Stimulated activated naive CD4-positive, alpha-beta T cell treated with Interleukin-2 at 50 U/mL for 16 hours (primary cell): ENCODE results near the gene NEURL1B.
"Not testable (repeated sequence)": the region's sequence is repeated elsewhere in the genome, so short reads cannot be mapped to it uniquely, and the experiment has no call there.

Source experiments
- DNase-seq: peaks from one replicate; lab custom pipeline; 2025; lab: John Stamatoyannopoulos, UW

The NEURL1B gene

DNA sequence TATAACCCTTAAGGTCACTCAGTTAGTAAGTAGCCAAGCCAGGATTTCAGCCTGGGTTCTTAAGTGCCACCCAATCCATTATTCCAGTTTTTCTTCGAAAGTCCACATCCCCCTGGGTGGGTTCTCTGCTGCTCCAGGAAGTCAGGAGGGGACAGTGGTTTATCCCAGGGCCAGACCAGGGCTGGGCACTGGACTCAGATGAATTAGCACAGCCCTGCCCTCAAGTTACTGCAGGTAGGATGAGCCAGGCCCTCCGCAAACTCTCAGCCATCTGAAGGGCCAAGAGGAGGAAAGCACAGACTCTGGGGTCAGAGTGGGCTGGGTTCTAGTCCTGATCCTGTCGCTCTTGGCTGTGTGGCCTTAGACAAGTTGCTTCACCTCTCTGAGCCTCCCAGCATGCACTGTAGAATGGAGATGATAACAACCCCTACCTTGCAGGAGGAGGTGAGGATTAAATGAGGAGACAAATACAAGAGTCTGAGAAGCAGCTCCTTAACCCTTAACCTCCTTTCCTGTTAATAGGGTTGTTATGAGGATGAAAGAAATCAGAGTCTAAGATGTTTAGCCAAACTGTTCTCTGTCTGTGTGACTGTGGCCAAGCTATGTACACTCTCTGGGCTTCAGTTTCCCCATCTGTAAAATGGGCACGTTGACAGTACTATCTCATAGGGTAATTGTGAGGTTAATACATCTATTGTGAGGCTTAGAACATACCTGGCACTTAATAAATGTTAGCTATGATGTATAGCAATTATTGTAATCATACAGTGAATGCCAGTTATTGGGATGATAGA is 6.8 kb upstream of the NEURL1B start:
- no peak for DNase-seq

DNA sequence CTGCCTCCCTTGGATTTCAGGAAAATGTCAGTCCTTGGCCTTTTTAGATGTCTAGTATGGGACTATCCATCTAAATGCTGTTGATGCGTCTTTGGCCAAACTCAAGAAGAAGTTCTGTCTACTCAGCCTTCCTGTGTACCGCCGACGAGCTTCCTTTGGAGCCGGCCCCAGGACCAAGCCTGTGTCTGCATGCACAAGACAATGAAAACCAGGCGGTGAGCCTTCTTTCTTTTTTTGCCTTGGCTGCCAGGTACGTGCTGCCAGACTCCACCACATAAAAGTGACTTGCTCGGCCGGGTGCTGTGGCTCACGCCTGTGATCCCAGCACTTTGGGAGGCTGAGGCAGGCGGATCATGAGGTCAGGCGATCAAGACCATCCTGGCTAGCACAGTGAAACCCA is 6.0 kb upstream of the NEURL1B start:
- DNase-seq: no peak

DNA sequence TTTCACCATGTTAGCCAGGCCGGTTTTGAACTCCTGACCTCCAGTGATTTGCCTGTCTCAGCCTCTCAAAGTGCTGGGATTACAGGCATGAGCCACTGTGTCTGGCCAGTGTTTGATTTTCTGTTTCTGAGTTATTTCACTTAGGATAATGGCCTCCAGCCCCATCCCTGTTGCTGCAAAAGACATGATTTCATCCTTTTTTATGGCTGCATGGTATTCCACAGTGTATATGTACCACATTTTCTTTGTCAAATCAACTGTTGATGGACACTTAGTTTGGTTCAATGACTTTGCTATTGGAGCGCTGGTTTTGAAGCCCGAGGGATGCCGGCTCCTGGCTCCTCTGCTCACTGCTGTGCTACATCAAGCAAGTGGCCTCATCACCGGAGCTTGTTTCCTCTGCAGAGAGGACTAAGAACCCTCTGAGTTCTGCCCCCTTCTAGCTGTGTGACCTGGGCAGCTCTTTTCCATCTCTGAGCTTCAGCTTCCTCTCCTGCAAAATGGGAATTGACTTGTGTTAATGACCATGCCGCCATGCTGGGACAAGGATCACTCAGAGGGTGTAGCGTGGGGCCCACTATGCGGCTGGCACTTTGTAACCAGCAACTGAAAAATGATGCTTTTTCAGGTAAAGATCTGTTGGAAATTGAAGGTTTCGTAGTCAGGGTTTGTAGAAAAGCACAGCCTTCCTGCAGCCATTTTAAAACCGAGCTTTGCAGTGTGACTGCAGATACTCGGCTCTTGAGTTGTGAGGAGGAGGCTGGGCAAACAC is 4.6 kb upstream of the NEURL1B start:
- no peak for DNase-seq

DNA sequence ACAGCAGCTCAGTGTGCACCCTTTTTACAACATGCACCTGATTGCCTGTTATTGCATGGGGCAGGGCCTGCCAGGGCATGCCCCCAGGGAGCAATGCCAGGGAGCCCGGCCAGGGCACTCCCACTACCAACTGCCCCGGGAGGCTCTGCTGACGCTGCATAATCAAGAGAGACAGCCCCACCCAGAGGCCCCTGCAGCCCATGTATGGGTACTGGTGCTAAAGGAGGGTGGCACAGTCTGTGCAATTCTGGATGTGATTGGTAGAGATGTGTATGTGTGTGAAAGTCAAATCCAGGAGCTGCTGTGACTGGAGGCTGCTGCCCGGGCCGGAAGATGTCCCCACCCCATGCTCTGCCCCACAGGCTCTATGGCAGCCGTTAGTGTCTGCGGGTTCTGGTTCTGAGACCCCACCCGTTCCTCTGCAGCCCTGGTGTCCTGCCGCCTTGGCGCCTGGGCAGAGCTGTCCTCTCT is 3.9 kb upstream of the NEURL1B start:
- no peak for DNase-seq

DNA sequence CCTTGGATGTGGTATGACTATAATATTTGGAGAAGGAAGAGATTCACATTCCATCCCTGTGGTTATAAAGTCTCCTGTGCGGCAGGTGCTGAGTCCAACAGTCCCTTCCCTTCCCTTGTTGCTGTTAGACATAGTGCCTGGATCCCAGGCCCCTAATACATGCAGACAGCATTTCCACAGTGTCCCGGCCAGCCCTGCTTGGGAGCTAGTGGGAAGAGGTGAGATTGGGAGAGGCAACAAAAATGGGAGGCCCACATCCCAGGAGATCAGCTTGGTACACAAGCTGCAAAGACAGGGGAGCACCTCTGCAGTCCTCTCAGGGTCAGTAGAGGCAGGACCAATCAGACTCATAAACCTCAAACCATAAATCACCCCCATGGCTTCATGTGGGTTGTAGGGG is 3.3 kb upstream of the NEURL1B start:
- DNase-seq: no peak

DNA sequence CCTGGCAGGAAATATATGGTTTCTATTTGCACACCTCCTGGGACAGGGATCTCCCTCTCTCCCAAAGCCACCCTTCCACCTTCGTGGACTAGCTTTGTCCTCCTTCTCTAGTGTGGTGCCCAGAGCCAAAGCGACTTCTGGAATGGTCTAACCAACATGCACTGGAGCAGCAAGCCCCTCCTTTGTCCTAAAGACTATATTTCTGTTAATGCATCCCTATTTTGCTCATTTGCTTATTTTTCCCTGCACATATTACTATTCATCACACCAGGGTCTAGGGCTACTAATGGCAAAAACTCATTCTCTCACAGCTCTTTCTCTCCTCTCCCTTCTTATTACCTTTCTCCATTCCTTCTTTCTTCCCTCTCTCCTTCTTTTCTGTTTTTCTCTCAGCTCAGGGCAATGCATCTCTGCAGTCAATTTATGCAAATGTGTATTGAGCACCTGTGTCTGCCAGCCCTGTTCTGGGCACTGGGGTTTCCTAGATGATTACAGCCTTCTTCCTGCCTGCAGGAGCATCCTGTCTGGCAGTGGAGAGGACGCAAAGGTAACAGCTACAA is 2.8 kb upstream of the NEURL1B start:
- DNase-seq: no peak

DNA sequence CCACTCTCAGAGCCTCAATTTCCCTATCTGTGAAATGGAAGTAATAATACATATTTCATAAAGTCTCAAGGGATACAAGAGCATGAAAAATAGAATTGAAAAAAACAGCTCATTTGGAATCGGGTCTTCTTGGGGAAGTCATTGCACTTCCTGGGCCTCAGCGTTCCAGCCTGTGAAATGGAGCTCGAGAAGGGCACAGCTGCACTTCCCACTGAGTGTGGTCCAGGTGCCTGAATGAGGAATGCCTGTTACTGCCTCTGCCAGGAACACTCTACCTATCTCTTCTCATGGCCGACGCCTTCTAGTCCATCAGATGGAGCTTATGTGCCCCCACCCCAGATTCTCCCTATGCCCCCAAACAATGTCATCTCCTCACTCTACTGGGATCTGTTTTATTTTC is 924 bp upstream of the NEURL1B start:
- no peak for DNase-seq

DNA sequence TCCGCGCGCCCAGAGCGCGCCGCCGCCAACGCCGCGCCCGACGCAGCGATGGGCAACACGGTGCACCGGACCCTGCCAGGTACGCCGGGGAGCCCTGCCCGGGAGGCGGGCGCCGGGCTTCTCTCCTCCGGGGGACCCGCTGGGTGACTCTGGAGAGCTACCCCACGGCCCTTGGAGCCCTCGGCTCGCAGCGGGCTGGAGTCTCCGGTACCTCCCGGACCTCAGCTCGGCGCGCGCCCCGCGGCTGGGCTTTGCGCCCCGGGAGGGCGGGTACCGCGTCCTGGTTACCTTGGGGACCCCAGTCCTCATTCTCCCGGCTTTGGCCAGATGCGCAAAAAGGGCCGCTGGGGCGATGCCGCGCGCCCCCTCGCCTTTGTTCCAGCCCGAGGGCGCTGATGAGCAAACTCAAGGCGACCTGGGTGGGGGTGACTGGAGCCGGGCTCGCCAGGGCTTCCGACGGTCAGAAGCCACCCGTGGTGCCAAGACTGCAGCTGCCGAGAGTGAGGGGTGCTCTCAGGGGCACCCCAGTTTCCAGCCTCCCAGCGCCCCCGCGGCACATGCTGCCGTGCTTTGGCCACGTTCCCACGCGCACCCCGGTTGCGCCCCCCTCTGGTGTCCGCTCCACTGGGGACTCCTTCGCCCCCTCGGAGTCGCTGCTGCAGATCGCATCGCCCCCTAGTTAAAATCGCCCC is 442 bp downstream of the NEURL1B start:
- no peak for DNase-seq

DNA sequence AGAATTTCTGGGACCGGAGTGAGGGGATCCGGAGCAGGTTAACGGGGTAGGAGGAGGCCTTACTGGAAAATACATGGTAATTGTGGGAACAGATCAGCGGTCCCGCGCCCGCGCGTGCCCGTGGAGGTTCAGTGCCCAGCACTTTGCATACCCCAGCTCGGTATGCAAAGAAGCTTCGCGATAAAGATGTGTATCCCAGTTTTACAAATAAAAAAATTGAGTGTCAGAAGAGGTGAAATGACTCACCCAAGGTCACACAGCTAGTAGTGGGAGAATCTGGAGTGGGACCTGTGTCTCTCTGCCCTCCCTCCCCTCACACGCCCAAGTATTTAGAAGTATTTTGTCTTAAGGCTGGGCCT is 967 bp downstream of the NEURL1B start:
- DNase-seq: no peak

DNA sequence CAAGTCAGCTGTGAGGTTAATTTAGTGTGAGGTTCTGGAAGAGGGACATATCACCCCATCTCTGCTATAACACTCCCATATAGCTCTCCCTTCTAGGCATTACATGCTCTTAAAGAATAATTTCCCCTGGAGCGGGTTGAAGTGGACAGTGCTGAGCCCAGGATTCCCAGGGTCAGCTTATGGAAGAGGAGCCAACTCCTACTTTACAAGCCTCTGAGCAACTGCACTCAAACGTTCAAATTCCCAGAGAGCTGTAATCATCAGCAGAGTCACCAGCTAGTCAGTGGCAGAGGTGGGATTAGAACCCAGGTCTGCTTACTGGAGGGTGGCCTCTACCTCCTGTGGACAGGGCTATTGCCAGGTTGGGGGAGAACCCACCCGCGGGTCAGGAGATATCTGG is 1.4 kb downstream of the NEURL1B start:
- no peak for DNase-seq

DNA sequence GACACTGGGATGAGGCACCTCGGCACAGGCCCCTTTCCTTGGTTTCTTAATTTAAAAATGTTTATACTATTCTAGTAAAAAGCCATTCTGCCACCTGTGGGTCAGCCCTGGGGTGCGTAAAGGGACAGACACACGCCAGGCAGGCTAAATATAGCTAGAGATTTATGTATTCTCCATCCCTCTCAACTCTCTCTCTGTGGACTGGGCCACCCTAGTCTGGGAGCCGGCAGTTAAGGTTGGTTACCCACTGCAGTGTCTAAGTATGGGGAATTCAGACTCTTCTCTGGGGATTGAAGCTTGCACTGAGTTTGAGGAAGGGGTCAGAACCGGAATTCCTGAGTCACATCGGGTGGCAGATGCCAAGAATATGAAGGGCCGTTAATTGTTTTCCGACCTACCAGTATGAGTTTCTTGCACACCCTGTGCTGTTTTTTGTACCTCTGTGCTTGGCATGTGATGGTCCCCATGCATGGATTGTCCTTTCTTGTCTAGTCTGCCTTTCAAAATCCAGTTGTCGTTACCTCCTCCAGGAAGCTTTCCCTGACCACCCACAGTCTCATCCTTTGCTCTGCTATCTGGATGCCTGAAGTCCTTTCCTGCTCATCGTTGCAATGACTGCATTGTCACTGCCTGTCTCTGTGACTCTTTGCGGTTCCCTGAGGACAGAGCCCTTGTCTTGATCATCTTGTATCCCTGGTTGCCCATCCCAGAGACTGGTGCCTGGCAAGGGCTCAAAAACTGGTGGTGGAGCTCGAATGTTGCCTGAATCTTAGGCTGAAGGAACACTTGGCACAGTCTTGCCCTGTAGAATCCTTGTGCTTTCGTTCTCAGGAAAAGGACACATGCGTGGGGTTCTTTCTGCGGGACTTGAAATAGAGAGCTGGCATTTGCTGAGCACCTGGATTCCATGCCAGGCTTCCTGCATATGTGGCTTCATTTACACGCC is 2.1 kb downstream of the NEURL1B start:
- no peak for DNase-seq

DNA sequence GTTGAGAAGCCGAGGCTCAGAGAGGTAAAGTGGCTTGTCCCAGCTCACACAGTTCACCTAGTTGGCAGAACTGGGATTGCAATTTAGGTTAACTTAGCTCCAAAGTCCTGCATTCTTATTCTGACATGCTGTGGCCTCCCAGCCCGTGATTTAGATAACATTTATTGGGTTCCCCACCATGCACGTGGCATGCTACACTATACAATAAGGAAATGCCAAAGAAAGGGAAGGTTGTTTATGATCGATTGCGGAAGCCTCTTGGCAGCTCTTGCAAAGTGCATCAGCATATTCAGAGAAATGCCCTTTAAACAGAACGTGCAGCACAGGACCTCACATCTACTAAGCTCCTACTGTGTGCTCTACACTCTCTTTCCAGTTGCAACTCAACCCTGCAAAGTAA is 3.2 kb downstream of the NEURL1B start:
- DNase-seq: no peak

DNA sequence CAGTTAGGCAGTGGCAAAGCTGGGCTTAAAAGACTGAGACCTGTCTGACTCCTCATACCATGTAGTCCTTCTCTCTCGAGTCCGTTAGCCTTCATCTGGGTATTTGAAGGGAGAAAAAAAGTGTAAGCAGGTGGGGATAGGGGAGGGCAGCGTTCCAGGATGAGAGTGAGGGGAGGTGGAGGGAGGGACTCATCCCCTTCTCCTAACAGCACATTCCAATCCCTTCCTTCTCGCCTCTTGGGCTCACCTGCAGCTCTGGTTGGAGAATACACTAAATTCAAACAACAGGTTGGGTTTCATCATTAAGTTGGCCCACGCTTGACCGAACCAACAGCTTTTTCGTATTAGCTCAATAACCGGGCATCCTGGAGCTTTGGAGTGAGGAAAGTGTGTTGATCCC is 3.6 kb downstream of the NEURL1B start:
- DNase-seq: no peak

DNA sequence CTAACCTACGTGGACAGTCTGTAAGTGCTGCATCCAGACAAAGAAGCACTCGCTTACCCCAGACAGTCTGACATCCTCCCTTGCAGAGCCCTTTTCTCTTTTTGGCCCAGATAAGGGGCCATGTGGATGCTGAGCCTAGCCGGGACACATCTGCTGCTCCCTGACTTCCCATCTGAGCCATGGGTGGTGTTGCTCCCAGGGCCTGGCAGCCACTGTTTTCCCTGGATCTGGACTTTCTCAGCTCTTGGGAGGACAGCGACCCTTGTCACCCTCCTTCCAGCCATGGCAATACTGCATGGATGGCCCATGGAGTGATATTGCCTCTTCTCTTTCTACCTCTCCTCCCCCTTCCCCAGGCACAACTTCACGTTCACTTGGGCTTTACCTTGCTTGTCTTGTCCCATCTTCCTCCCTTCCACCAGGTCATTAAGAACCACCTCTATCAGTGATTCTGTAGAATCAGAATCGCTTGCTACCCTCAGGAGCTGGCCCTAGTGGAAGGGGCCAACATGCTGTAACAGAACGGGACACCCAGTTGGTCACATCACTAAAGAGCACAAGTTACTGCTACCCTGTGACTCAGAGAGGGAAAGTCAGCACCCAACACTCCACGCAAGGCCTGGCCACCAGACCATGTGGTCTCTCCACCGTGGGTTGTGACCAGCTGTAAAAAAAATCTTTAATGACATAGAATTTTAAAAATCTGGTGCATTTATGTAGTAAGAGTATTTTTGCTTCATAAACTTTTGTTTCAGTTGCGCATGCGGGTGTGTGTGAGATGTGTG is 4.4 kb downstream of the NEURL1B start:
- no peak for DNase-seq

DNA sequence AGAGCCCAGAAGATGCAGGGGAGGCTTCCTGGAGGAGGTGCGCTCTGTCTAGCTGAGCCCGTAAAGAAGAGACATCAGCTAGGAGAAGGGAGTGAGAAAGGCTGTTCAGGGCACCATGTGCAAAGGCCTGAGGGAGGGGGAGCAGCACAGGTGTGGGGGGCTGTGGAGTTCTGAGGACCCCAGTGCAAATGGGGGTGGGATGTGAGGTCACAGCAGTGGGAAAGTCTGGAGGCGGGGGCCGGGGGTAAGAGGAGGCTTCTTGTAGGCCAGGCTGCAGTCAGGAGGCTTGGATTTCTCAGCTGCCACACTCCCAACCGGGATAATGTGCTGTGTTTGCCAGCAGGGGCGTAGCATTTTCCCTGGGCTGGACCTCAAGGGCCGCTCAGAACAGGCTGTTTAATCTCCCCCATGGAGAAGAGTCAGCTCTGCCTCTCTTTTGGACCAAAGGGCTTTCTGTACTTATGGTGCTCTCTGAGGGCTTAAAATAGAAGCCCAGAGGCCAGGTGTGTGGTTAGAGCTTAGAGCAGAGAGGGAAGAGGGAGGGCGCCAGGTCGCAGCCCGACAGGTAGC is 5.7 kb downstream of the NEURL1B start:
- DNase-seq: no peak

DNA sequence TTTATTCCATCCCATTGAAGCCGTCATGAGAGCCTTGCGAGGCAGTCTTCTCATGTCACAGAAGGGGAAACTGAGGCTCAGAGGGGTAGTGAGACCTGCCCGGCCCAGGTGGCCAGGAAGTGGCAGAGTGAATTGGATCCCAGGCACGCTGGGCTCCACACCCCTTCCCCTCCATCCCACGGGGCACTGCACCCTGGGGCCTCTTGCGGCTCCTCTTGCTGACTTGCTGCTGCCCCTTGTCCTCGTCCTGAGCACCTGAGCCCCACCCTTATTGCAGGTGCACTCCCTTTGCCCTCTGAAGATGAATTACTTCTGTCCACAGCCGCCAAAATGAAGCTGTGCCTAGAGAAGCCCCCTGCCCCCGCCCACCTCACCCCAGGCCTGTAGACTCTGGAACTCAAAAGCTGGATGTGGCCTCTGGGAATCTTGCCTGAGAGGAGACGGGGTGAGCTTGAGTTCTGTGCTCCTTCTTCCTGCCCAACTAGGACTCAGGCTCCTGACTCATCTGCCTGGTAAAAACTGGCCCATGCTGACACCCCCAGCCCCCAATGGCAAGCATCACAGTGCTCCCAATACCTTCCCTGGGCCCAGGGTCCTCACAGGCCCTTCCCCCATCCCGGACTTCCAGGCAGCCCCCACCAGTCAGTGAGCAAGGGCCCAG is 6.4 kb downstream of the NEURL1B start:
- no peak for DNase-seq

DNA sequence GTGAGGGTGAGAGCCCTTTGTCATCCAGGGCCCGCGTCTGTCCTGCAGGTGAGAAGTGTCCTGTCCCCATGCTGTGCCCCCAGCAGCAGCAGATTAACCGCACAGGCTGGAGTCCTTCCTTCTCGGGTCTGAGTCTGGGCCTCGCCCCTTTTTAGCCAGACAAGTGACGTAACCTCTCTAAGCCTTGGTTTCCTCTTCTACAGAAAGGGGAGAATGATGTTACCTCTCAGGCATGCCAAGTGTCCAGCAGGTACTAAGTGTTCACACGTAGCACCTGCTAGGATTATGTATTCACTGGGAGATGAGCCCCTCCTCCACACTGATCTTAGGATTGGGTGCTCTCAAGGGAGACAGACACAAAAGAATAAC is 6.9 kb downstream of the NEURL1B start:
- no peak for DNase-seq

DNA sequence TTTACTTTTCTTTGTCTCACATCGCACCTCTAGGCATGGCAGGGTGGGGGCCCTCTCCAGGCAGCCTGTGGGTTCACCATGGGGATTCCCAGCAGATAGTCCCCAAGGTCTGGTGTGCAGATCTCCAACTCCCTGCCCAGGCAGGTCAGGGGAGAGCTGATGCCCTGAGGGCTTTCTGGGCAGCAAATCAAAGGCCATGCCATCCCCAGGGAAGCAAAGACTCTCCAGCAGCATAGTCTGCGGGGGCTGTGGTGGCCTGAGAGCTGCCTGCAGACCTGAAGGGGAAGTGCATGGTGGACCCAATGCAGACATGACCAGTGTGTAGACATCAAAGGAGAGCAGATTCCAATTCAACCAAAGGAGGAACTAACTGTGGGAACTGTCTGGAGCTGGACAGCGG is 7.7 kb downstream of the NEURL1B start:
- no peak for DNase-seq

DNA sequence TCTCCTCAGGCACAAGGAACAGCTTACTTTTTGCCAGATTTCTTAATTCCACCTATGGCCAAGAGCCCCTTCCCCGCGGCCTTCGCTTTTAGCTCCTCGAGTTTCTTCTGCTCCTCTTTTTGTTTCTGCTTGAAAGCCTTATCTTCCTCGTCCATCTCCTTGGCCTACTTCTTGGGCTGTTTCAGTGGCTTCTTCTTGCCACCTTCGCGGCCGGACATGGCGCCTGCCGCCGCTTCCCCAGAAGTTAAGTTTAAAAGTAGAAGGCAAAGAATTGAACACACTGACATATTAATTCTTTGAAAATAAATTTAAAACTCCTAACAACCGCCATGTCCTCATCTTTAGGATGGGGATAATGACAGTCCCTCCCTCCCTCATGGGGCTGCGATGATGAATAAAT is 15.4 kb downstream of the NEURL1B start:
- not testable (repeated sequence) for DNase-seq
